HepG2 (cell line): ENCODE data around the gene LMAN2. TPM values are rescaled to one million over a fixed set of nuclear protein-coding genes. Genes with fewer than 3 reads are reported as not detected.

ENCODE experiments used
- AHDC1 ChIP-seq: sonication (generic); formaldehyde crosslinking; IDR thresholded peaks from 2 replicates; pipeline ENCODE4 v1.5.1; 2020; ENCODE audit warnings: mild to moderate bottlenecking, missing genetic modification reagents, borderline replicate concordance
- ARHGAP35 ChIP-seq: sonication (generic); formaldehyde crosslinking; IDR thresholded peaks from 2 replicates; pipeline ENCODE4 v1.9.0; 2022; ENCODE audit warnings: mild to moderate bottlenecking, inconsistent platforms, moderate library complexity, missing genetic modification reagents, borderline replicate concordance
- ARNT ChIP-seq: fragments of 450-650 bp; IDR thresholded peaks from 2 replicates; pipeline ENCODE4 v1.6.1; 2017
- CSRNP1 ChIP-seq: sonication (generic); formaldehyde crosslinking; IDR thresholded peaks from 2 replicates; pipeline ENCODE4 v1.8.1; 2023; ENCODE audit warnings: mild to moderate bottlenecking, missing genetic modification reagents
- DPF2 ChIP-seq: sonication (generic); formaldehyde crosslinking; IDR thresholded peaks from 2 replicates; pipeline ENCODE4 v1.4.0; 2020; ENCODE audit warnings: mild to moderate bottlenecking, low read depth, missing genetic modification reagents, borderline replicate concordance
- ETV6 ChIP-seq: sonication (generic); formaldehyde crosslinking; conservative IDR thresholded peaks from 2 replicates; pipeline ENCODE4 v1.4.0; 2020; ENCODE audit warnings: missing genetic modification reagents
- RBM39 ChIP-seq: fragments of 200-400 bp; formaldehyde crosslinking; IDR thresholded peaks from one replicate; pipeline ENCODE4 v1.6.1; 2018; ENCODE audit warnings: antibody characterized with exemption, mild to moderate bottlenecking, low read depth, low read length; ENCODE audit not compliant: poor library complexity, severe bottlenecking
- RFX3 ChIP-seq: IDR thresholded peaks from 2 replicates; pipeline ENCODE4 v1.6.1; 2016; ENCODE audit warnings: missing biosample characterization, missing genetic modification reagents
- SRY ChIP-seq: sonication (generic); formaldehyde crosslinking; IDR thresholded peaks from 2 replicates; pipeline ENCODE4 v1.8.0; 2022; ENCODE audit warnings: mild to moderate bottlenecking, missing genetic modification reagents
- ZFY ChIP-seq: sonication (generic); formaldehyde crosslinking; IDR thresholded peaks from 2 replicates; pipeline ENCODE4 v1.4.0; 2020; ENCODE audit warnings: missing genetic modification reagents
- ZMYM3 ChIP-seq: sonication (generic); formaldehyde crosslinking; IDR thresholded peaks from 2 replicates; pipeline ENCODE4 v1.5.1; 2020; ENCODE audit warnings: mild to moderate bottlenecking, missing genetic modification reagents
- ZNF720 ChIP-seq: sonication (generic); formaldehyde crosslinking; IDR thresholded peaks from 2 replicates; pipeline ENCODE4 v1.4.0; 2020; ENCODE audit warnings: missing genetic modification reagents
- polyA plus RNA-seq, 8 experiments: library from polyadenylated mRNA; depleted of rRNA in 3 of 8; stranded (reverse) in 7 of 8; unstranded in 1 of 8; fragments of >200 nt; fragmentation: Illumina TruSeq in 4 of 8; extraction: Trizol in 4 of 8; gene quantifications; 2 replicates each; pipeline versions ENCODE4 v1.2.1 to v1.2.3, GENCODE V29; 2011 to 2016; ENCODE audit warnings: low read depth in 4 of 8, missing spikeins in 1 of 8, mixed read lengths in 1 of 8; ENCODE audit not compliant: insufficient read depth in 1 of 8
- total RNA-seq, 5 experiments: library from RNA; depleted of rRNA; stranded (reverse); fragments of >200 nt; fragmentation: Illumina TruSeq; extraction: Trizol; gene quantifications; 2 replicates each; pipeline ENCODE4 v1.2.3, GENCODE V29; 2016; ENCODE audit warnings: low read depth in 1 of 5
- TF ChIP-seq, protein P1 (sequence below): sonication (generic); formaldehyde crosslinking; conservative IDR thresholded peaks from 2 replicates; pipeline ENCODE4 v1.8.0; 2022; ENCODE audit warnings: mild to moderate bottlenecking, moderate library complexity, missing genetic modification reagents
- TF ChIP-seq, protein P2 (sequence below): sonication (generic); formaldehyde crosslinking; IDR thresholded peaks from 2 replicates; pipeline ENCODE4 v1.5.1; 2020; ENCODE audit warnings: missing genetic modification reagents, mild to moderate bottlenecking, borderline replicate concordance
- TF ChIP-seq, protein P3 (sequence below): sonication (generic); formaldehyde crosslinking; IDR thresholded peaks from 2 replicates; pipeline ENCODE4 v1.4.0; 2020; ENCODE audit warnings: missing genetic modification reagents

Gene LMAN2
- total and polyA plus RNA-seq, 2 of the 13 experiments (the other 11 are each of a cell fraction or from before 2014, with no cell fraction given), result 191 to 197 TPM

DNA sequence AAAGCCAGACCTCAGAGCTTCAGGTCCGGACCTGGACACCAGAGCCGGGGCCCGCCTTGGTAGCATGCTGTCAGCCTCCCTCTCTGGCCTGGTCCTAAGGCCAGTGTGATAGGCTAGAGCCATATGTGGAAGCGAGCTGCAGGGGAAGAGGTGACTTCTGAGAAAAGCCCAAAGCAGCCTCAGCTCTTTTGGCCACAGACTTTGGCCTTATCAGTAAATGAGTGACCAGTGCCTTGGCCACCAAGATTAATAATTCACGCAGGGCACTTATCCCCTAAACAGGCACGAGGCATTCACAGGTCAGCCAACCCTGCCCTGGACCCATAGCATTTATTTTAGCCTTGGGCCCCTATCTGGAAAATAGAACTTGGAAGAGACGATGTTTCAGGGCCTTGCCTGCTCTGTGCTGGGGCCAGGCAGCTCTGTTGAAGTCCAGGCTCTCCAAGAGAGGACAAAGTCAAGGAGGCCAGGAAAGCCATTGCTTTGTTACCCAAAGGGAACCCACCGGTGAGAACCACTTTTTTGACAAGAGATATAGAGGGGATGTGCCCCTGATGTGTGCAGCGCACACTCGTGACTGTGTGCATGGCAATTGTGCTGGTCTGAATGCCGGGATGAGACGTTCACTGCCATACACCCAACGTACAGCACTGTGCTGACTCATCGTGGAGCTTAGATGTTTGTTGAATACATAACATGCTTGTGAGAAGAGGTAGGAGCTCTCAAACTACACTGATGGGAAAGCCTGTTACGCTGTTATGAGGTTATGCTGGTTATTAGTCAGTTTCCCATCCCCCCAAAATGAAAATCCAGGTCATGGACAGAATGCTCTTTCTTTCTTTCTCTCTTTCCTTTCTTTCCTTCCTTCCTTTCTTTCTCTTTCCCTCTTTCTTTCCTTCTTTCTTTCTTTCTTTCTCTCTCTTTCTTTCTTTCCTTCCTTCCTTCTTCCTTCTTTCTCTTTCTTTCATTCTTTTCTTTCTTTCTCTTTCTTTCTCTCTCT is 27.7 kb upstream of the LMAN2 start (continued):
- TF ChIP-seq, protein P1, sequence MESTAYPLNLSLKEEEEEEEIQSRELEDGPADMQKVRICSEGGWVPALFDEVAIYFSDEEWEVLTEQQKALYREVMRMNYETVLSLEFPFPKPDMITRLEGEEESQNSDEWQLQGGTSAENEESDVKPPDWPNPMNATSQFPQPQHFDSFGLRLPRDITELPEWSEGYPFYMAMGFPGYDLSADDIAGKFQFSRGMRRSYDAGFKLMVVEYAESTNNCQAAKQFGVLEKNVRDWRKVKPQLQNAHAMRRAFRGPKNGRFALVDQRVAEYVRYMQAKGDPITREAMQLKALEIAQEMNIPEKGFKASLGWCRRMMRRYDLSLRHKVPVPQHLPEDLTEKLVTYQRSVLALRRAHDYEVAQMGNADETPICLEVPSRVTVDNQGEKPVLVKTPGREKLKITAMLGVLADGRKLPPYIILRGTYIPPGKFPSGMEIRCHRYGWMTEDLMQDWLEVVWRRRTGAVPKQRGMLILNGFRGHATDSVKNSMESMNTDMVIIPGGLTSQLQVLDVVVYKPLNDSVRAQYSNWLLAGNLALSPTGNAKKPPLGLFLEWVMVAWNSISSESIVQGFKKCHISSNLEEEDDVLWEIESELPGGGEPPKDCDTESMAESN, result peak; percentile 64; the same call in 1 of the 2 replicates
- TF ChIP-seq, protein P2, sequence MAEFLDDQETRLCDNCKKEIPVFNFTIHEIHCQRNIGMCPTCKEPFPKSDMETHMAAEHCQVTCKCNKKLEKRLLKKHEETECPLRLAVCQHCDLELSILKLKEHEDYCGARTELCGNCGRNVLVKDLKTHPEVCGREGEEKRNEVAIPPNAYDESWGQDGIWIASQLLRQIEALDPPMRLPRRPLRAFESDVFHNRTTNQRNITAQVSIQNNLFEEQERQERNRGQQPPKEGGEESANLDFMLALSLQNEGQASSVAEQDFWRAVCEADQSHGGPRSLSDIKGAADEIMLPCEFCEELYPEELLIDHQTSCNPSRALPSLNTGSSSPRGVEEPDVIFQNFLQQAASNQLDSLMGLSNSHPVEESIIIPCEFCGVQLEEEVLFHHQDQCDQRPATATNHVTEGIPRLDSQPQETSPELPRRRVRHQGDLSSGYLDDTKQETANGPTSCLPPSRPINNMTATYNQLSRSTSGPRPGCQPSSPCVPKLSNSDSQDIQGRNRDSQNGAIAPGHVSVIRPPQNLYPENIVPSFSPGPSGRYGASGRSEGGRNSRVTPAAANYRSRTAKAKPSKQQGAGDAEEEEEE (CRISPR knock-in tag), result no peak
- TF ChIP-seq, protein P3, sequence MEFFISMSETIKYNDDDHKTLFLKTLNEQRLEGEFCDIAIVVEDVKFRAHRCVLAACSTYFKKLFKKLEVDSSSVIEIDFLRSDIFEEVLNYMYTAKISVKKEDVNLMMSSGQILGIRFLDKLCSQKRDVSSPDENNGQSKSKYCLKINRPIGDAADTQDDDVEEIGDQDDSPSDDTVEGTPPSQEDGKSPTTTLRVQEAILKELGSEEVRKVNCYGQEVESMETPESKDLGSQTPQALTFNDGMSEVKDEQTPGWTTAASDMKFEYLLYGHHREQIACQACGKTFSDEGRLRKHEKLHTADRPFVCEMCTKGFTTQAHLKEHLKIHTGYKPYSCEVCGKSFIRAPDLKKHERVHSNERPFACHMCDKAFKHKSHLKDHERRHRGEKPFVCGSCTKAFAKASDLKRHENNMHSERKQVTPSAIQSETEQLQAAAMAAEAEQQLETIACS, result no peak
- TF ChIP-seq ETV6 (no peak; the same call in 1 of the 2 replicates), ARHGAP35 (CRISPR knock-in tag) (no peak), AHDC1 (CRISPR knock-in tag) (no peak; the same call in 1 of the 2 replicates), RBM39 (no peak), RFX3 (CRISPR knock-in tag) (no peak), ZNF720 (no peak), ZFY (CRISPR knock-in tag) (peak; percentile 97), DPF2 (CRISPR knock-in tag) (no peak), CSRNP1 (CRISPR knock-in tag) (no peak), ZMYM3 (CRISPR knock-in tag) (peak; percentile 19; the same call in 1 of the 2 replicates), SRY (no peak; the same call in 1 of the 2 replicates), ARNT (0 out of 2 replicates have a peak, but pooled peaks have one; percentile 60)
